IPS DF 19.7 (cell line): ENCODE results near the gene IFITM10.

ENCODE experiments used
- DNase-seq: peaks from one replicate; pipeline ENCODE4 v3.0.0-alpha.2; 2013; ENCODE audit warnings: low read depth, low spot score

IFITM10 gene

DNA sequence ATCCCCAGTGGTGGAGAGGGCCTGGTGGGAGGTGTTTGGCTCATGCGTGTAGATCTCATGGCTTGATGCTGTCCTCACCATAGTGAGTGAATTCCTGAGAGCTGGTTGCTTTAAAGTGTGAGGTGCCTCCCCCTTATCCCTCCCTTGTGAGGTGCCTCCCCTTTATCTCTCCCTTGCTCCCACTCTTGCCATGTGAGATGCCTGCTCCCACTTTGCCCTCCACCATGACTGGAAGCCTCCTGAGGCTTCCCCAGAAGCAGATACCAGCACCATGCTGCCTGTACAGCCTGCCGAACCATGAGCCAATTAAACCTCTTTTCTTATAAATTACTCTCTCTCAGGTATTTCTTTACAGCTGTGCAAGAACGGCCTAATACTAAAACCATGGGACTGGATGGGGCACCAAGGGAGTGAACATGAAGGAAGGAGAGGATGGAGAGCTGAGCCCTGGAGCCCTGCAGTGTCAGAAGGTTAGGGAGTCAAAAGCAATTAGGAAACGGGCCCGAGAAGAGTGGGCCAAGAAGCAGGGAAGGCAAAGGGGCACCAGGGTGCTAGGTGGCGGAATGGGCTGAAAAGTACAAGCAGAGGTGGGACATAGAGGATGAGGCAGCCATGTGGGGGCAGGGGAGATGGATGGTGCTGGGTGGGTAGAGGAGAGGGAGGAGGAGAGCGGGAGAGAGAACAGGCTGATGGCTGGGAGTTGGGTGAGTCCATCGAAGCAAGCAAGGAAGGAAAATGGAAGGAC, 9.4 kb downstream of the IFITM10 start:
- DNase-seq, result no peak

DNA sequence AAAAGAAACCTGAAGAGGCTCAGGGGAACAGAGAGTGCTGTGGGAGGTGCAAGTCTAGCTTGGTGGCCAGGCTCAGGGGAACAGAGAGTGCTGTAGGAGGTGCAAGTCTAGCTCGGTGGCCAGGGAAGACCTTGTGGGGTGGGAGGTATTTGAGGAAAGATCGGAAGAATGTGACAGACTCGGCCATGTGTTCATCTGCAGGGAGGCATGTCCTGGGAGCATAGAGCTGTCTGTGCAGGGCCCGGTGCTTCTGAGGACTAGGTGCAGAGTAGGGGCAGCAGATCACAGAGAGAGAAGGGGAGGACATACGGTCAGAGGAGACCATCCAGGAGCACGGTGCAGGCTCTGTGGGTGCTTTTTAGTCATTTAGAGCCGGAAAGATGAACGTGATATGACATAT, 10.8 kb downstream of the IFITM10 start:
- no peak for DNase-seq

DNA sequence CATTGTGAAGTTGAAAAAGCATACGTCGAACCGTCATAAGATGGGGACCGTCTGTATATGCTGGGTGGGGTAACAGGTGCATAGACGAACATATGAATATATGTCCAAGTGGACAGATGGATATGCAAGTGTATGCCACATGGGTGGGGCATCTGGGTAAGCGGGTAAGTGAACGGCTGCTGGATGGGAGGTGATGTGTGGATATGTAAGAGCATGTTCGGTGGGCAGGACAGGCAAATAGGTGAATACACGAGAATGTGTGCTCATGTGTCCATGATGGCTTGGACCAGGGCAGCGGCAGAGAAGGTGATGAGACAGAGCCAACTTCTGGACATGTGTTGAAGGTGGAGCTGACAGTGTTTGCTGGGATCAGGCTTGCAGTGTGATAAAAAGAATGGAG, 12.0 kb downstream of the IFITM10 start:
- DNase-seq, result no peak

DNA sequence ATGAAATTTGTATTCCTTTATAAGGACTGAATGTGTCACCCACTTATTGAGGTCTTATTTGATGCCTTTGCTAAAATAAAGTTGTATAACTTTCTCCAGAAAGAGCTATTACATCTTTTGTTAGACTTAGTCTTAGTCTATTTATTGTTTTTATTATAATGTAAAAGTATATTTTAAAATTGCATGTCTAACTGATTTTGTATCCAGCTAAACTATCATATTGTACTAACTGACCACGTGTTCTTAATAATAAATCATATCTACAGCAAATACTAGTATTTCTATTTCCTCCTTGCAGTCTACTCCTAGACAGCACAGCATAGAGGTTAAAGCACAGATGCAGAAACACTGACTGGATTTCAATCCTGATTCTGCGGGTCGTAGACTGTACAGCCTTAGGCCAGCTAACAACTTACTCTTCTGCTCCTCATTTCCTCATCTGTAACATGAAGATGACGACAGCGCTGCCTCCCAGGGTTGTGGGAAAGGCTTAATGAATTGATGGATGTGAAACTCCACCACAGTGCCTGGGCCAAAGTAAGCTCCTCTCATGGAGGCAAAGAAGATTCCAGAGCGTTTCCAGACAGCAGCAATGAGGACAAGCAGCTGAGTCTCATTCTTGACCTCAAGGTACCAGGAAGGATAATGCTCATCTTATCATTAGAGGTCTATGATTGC, 13.2 kb downstream of the IFITM10 start:
- DNase-seq, result no peak

DNA sequence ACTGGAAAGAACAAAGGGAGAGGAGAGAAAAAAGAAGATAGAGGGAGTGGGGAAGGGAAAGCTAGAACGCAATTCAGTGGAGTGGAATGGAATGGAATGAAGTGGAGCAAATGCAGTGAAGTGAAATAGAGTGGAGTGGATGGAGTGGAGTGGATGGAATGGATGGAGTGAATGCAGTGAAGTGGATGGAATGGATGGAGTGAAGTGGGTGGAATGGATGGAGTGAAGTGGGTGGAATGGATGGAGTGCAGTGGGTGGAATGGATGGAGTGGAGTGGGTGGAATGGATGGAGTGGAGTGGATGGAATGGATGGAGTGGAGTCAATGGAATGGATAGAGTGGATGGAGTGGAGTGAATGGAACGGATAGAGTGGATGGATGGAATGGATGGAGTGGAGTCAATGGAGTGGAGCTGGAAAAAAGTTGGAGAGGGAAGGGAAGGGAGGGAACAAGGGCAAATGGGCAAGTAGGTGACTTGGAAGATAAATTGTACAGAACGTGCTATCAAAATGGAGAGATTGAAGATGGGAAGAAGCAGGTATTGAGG, 13.9 kb downstream of the IFITM10 start:
- no peak for DNase-seq

DNA sequence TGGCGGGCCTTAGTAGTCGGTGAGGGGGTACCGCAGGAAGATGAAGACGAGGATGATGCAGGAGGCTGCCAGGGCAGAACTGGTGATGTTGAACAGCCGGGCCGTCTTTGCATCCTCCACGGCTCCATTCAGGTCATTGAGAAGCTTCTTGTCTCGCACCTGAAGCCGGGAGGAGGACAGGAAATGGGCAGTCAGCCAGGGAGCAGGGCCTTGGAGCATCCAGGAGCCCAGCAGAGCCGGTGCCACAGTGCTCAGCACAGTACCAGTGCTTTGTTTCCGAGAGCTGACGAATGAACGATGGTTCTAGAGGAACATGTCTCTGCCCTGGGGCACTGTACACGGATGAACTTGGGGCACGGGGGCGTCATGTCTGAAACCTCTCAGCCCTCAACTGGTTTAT, 15.1 kb downstream of the IFITM10 start:
- DNase-seq, result no peak

DNA sequence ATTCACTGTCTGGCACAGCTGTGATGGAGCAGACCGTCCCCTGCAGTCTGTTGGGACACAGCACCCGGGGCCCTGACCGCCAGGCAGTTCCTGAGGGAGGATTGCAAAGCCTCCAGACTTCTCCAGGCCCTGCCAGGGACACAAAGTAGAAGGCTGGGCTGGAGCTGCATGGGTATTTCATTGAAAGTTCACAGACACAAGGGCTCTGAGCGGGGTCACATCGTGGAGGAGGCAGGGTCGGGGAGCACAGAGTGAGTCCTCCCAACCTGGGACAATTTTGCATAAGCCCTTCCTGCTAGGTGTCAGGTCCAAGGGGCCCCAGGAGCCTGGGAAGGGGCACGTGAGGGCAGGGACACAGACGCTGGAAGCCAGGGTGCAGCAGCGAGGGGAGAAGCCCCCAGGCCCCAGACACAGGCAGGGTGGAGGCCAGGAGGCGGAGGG, 15.7 kb downstream of the IFITM10 start:
- DNase-seq, result no peak

DNA sequence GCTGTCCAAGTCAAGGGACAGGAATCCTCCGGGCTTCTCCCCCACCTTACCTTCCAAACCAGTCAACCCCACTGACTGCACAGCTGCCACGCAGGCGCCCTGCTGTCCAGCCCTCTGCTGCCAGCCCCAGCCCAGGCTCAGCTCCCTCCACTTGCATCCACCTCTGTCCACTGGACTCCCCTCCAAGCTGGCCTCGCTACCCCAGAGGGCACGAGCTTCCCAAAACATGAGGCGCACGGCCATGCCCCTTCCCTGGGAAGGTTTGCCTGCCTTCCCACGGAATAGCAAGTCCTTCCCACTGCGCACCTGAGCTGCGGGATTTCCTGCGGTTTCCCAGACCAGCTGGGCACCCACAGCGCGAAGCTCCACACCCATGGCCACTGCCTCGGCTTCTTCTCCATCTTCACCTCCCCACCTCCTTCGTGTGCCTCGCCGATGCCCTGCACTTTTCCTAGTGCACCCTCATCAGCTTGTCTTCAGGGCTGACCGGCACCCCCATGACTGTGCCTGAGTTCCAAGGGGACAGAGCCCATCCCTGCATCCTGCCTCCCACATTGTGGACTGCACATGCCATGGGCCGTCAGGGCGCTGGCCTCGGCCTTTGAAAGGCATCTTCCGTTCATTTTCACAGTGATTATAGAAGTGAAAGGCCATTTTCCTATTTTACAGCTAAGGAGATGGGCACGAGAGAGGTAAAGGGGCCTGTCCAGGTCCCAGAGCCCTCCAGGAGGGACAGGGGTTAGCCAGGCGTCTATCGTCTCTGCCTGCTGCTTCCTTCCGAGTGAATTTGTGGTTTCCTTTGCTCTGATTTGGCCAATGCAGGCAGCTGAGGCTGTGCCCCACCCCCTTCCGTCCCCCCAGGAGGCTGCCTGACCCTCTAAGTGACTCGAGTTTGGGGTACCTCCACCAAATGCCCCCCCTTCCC, 16.4 kb downstream of the IFITM10 start:
- no peak for DNase-seq

DNA sequence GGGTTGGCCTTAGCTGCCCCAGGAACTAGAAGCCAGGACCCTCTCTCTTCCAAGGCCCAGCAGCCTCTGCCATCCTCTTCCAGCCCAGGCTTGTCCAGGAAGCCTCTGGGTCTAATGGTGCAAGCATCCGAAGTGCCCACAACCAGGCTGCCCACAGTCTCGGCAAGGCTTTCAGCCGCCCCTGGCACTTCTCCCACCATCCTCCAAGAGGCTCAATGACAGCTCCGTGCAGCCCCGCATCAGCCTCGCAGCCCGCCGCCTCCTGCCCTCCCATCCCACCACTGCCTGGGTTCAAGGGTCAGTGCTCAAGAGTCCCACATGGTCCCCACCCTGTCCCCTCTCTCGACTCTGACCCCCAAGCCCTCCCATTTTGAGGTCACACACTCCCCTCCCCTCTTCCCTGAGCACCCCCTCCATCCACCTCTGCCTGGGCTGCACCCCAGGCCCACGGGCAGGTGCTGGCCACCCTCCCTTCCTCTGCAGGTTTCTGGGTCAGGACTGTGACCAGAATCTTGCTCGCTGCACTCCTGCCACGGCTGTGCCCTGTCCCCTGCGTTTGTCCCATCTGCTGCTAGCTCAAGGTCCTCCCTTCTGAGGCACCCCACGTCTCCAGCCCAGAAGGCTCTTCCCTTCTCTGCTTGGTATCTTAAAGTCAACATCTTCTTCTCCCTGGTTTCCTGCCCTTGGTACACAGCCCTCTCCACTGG, 17.2 kb downstream of the IFITM10 start:
- no peak for DNase-seq

DNA sequence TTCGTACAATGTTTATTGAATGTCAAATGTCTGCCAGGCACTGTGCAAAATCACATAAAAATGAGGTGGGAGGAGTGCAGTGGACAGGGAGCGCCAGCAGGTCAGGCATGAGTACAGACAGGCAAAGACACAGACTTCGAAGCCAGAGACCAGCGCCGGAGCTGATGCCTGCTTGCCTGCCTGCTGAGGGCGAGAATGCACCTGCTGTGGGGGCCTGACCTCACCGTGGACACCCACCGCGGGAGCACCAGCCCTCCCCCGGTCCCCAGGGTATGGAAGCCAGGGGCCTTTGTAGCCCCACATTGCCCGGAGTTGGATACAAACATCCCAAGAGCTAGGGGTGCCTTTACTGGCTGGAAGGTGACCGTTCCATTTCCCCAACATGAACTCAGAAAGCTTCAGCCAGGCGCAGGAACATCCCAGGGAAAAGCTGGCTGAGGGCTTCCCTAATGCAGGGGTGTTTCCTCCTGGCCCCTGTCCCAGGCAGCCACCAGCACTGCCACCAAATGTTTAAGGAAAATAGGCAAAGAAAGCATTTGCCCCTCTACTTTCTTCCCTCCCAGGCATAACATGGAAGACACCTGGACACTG, 17.9 kb downstream of the IFITM10 start:
- no peak for DNase-seq

DNA sequence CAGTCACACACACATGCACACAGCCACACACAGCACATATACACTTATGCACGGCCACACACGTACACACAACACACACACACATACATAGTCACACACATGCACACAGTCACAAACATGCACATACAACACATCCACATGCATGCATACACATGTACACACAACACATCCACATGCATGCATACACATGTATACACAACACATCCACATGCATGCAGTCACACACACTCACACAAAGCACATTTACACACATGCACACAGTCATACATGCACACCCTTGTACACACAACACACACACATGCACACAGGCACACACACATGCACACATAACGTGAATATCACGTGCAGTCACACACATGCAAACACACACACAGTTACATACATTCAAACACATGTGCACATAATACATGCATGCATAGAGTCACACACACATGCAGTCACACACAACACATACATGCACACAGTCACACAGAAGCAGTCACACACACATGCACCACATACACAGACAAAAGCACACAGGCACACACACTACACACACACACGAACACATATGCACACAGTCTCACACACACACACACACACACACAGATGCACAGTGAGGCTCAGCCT, 18.8 kb downstream of the IFITM10 start:
- DNase-seq, result no peak

DNA sequence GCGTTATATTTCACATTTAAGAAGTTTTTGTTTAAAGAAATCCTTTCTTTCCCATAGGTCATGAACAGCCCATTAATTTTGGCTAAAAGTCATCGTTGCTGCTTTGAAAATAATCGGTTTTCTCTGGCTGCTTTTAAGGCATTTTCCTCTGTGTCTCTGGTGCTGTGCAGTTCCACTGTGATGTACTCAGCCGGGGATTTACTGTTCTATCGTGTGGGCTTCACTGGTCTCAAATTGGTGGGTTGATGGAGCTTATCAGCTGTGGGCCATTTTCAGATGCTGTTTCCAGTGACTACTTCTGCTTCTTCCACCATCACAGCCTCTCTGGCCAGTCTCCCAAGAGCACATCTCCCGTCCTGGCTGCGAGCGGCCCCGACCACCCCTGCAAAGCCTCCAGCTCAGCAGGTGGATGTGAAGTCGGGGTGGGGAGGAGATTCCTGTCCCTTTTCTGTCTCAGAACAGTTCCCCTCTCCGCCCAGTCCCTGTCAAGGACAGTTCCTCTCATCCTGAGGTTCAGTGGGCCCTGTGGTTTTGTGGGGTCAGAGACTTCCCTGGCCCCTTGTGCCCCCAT, 20.3 kb downstream of the IFITM10 start:
- DNase-seq, result no peak

DNA sequence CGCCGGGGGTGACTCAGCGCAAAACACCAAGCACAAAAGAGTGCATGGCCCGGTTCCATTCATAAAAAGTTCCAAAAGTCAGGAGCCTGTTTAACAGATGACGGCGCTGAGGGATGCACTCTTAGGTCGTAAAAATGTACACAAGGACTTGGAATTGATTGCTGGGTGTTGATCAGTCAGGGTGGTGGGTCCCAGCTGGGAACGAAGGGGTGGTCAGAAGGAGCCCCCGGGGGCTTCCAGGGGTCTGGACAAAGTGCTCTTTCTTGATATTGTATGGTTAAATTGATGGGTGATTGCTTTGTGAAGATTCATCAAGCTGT, 20.7 kb downstream of the IFITM10 start:
- DNase-seq, result no peak

DNA sequence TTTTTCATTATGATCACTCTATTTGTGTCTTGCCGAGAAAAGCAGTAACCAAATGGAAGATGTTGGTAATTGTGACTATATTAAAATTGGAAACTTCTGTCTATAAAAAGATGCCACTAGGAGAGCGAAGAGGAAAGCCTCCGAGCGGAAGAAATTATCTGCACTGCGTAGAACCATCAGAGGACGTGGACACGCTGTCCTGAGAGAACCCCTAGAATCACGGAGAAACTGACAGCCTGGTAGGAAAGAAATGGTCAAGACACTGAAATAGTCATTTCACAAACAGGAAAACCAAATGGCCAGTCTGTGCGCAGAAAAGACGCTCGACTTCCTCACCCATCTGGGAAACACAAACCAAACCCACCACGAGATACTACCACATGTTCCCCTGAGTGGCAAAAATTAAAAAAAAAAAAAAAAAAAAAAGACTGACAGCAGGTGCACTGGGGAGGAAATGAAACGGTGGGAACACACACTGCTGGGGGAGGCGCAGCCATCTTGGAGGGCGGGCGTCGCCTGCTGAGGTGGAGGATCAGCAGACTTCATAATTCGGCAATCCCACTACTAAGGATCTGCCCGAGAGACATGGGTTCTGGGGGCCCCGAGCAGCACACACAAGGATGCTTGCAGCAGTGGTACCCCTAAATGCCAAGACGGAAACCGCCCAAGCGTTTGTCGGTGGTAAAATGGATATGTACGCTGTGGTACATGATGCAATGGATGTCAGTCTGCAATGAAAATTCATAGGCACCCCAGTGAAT, 21.3 kb downstream of the IFITM10 start:
- DNase-seq, result no peak

DNA sequence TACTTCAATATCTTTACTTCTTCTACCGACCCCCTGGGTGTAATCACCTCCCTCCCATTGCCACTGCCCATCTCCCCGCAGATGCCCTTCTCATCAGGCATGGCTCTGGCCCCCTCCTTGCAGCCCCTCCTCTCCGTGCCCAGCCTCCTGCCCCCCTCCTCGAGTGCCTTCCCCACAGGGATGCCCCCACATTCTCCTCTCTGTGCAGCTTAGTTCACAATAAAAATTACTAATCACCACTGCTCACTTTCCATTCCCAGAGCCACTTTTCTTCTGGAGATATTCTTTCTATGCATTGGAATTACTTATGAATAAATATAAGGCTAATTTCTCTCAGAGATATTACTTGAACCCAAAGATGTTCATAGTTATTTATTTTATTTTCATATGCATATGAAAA, 22.1 kb downstream of the IFITM10 start:
- DNase-seq, result no peak

DNA sequence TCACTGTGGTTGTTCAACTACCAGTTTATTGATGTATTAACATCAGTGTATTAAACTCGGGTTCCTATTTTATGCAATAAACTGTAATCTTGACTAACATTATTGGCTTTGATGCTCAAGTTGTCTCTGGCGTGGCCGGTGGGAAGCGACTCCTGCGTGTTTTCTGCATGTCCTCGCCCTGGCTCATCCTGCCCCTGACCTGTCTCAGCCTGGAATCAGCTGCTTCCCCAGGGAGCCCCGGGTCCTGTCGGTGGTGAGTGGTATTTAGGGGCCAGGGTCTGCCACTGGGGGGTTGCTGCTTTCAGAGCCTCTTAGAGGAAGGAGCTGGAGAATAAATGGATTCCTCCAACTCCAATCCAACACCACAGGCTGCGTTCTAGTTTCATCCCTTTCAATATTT, 22.5 kb downstream of the IFITM10 start:
- no peak for DNase-seq

DNA sequence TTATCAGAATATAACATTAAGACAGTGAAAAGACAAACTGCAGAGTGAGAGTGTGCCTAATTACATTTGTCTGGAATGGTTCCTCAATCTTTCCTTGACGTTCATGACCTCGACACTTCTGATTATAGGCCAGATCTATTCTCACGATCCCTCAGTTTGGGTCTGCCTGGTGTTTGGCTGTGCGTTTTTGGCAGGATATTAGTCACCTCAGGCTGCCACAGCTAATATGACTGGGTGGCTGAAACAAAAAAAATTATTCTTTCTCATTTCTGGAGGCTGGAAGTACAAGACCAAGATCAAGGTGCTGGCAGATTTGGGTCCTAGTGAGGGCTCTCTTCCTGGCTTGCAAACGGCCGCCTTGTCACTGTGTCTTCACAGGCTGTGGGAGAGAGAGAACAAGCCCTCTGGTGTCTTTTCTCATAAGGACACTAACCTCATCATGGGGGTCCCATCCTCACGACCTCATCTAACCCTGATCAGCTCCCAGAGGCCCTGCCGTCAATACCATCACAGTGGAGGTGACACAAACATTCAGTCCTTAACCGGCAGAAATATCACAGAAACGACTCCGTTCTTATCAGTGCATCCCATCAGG, 23.2 kb downstream of the IFITM10 start:
- no peak for DNase-seq

DNA sequence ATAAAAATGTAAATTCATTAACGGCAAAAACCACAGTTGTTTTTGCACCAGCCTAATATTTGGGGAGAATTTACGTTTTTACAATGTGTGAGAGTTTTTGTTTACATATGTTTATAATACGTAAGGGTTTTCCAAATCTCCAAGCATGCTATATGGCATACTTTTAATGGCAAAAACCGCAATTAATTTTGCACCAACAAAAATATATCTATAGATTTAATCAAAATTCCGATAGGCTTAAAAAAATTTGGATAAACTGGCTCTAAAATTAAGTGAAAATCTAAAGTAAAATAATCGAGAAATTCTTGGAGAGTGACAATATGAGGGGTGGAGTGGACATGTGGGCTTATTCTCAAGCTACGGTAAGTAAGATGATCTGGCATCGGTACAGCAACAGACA, 30.6 kb downstream of the IFITM10 start:
- no peak for DNase-seq

DNA sequence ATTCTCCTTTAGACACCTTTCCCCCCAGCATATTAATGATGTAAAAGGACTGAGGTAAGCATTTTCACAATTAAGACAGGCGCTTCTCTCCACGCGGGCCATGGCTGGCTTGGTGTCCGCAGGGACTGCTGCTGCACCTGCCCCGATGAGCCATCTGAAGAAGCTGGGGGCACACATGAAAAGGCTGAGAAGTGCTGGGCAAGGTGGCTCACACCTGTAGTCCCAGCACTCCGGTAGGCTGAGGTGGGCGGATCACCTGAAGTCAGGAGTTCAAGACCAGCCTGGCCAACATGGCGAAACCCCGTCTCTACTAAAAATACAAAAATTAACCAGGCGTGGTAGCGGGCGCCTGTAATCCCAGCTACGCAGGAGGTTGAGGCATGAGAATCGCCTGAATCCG, 32.1 kb downstream of the IFITM10 start:
- no peak for DNase-seq
